Endothelial cell of umbilical vein (primary cell): ENCODE measurements around the gene TBC1D10B.

Source experiments
- CTCF ChIP-seq, 2 donors: IDR thresholded peaks; 1 replicate in 1 of 2; 2 replicates in 1 of 2; pipeline ENCODE4 v1.5.1; 2011; ENCODE audit warnings: low read length in 2 of 2, mild to moderate bottlenecking in 2 of 2, moderate library complexity in 2 of 2, control low read depth in 1 of 2, inconsistent platforms in 1 of 2, low read depth in 1 of 2; ENCODE audit not compliant: insufficient read depth in 1 of 2; ENCODE audit errors: extremely low read depth in 1 of 2
- EZH2 ChIP-seq: IDR thresholded peaks from 2 replicates; pipeline ENCODE4 v1.6.1; 2012; ENCODE audit warnings: borderline replicate concordance, low read depth, mild to moderate bottlenecking, moderate library complexity, low read length, inconsistent platforms; ENCODE audit not compliant: severe bottlenecking
- FOS ChIP-seq: IDR thresholded peaks from 2 replicates; pipeline ENCODE4 v1.6.1; 2011; ENCODE audit warnings: mild to moderate bottlenecking, low read length, moderate library complexity, borderline replicate concordance; ENCODE audit not compliant: insufficient read depth
- GATA2 ChIP-seq: IDR thresholded peaks from 2 replicates; pipeline ENCODE4 v1.7.0; 2011; ENCODE audit warnings: low read depth, mild to moderate bottlenecking, moderate library complexity, mixed read lengths, low read length; ENCODE audit not compliant: insufficient read length, insufficient read depth
- JUN ChIP-seq: IDR thresholded peaks from 2 replicates; pipeline ENCODE4 v1.6.1; 2011; ENCODE audit warnings: borderline replicate concordance, low read depth; ENCODE audit not compliant: insufficient read length, insufficient read depth
- MYC ChIP-seq: IDR thresholded peaks from one replicate; pipeline ENCODE4 v1.6.1; 2011; ENCODE audit warnings: mild to moderate bottlenecking, low read depth, low read length
- POLR2A ChIP-seq: IDR thresholded peaks from 2 replicates; pipeline ENCODE4 v1.6.1; 2012; ENCODE audit warnings: low read depth, mild to moderate bottlenecking, control low read depth, low read length
- POLR2AphosphoS5 ChIP-seq: IDR thresholded peaks from 2 replicates; pipeline ENCODE4 v1.6.1; 2012; ENCODE audit warnings: low read depth, mild to moderate bottlenecking, control low read depth, low read length, moderate library complexity; ENCODE audit not compliant: insufficient read depth
- TF ChIP-seq, protein P1 (sequence below): IDR thresholded peaks from 2 replicates; pipeline ENCODE4 v1.6.1; 2011; ENCODE audit not compliant: insufficient read depth, insufficient read length

GRCh38 chr16:30416047-30416603 is 45.8 kb upstream of the TBC1D10B start:
- TF ChIP-seq CTCF (IDR thresholded peaks at IDR 0.05; ENCODE audit: extremely low read depth in 1 of 2, insufficient read depth in 1 of 2, low read depth in 1 of 2, low read length in 2 of 2) (no peak), POLR2A (no peak), EZH2 (no peak), GATA2 (no peak), POLR2AphosphoS5 (no peak), MYC (no peak), JUN (no peak), FOS (no peak)
- TF ChIP-seq, protein P1, sequence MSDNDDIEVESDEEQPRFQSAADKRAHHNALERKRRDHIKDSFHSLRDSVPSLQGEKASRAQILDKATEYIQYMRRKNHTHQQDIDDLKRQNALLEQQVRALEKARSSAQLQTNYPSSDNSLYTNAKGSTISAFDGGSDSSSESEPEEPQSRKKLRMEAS, result no peak
